Glutamatergic neuron (in vitro differentiated cells): ENCODE measurements around the gene ISG15. TPM values are rescaled to one million over a fixed set of nuclear protein-coding genes. Genes with fewer than 3 reads are reported as not detected.

Experiments
- DNase-seq: peaks from one replicate; pipeline ENCODE4 v3.0.0; 2022
- H3K27ac Mint-ChIP-seq: one replicate; pipeline ENCODE4 v1.8.0; 2020; ENCODE audit warnings: mild to moderate bottlenecking, mixed read lengths, inconsistent platforms; ENCODE audit not compliant: unreplicated experiment
- H3K27me3 Mint-ChIP-seq: one replicate; pipeline ENCODE4 v1.8.0; 2020; ENCODE audit warnings: mild to moderate bottlenecking, moderate library complexity, mixed read lengths, inconsistent platforms; ENCODE audit not compliant: unreplicated experiment
- H3K36me3 Mint-ChIP-seq: one replicate; pipeline ENCODE4 v1.8.0; 2020; ENCODE audit warnings: mild to moderate bottlenecking, mixed read lengths, inconsistent platforms; ENCODE audit not compliant: unreplicated experiment
- H3K4me1 Mint-ChIP-seq: one replicate; pipeline ENCODE4 v1.8.0; 2020; ENCODE audit warnings: mild to moderate bottlenecking, low read depth, mixed read lengths, inconsistent platforms; ENCODE audit not compliant: unreplicated experiment
- H3K4me3 Mint-ChIP-seq: one replicate; pipeline ENCODE4 v1.8.0; 2020; ENCODE audit warnings: mild to moderate bottlenecking, mixed read lengths, inconsistent platforms; ENCODE audit not compliant: unreplicated experiment
- H3K9me3 Mint-ChIP-seq: one replicate; pipeline ENCODE4 v1.8.0; 2020; ENCODE audit warnings: mild to moderate bottlenecking, moderate library complexity, mixed read lengths, inconsistent platforms; ENCODE audit not compliant: unreplicated experiment
- CTCF ChIP-seq: fragments of 200-600 bp; sonication (generic); IDR thresholded peaks from one replicate; pipeline ENCODE4 v1.5.0; 2021; ENCODE audit not compliant: partially characterized antibody, unreplicated experiment
- total RNA-seq: library from RNA; stranded (reverse); fragmentation: NEBNext Ultra II Directional; extraction: Animal tissue kit (Norgen Biotek cat#: 25700); gene quantifications from one replicate; pipeline ENCODE4 v1.2.1, GENCODE V29; 2021; ENCODE audit not compliant: unreplicated experiment

Gene ISG15
- total RNA-seq, 1 donor from 2014 or later, result 18.4 TPM

GRCh38 chr1:970242-970972 is 42.9 kb upstream of the ISG15 start:
- Mint-ChIP-seq H3K9me3 (peaks cover 3% of the 10 kb centered on the region), H3K4me3 (no peak overlapping the region), H3K4me1 (peaks cover 6% of the 10 kb centered on the region), H3K27ac (no peak overlapping the region), H3K36me3 (no peaks in the 10 kb centered on the region), H3K27me3 (peaks cover 16% of the 10 kb centered on the region)
- no peak for DNase-seq
- TF ChIP-seq CTCF, result no peak

- TF ChIP-seq CTCF, result no peak
- H3K4me1 Mint-ChIP-seq, result peaks cover 6% of the 10 kb centered on the region
- peaks cover 18% of the 10 kb centered on the region for H3K27me3 Mint-ChIP-seq
- no peak for DNase-seq
- H3K27ac Mint-ChIP-seq, result no peak overlapping the region
- H3K9me3 Mint-ChIP-seq, result peaks cover 3% of the 10 kb centered on the region
- H3K36me3 Mint-ChIP-seq, result no peaks in the 10 kb centered on the region
- H3K4me3 Mint-ChIP-seq, result no peak overlapping the region
Measured at GRCh38 chr1:970973-971730, 42.1 kb upstream of the ISG15 start.

GRCh38 chr1:971751-972506 is 41.4 kb upstream of the ISG15 start:
- peaks cover 17% of the 10 kb centered on the region for H3K27me3 Mint-ChIP-seq
- DNase-seq, result no peak
- no peak for TF ChIP-seq CTCF
- H3K36me3 Mint-ChIP-seq, result no peaks in the 10 kb centered on the region
- H3K4me3 Mint-ChIP-seq, result no peak overlapping the region
- H3K4me1 Mint-ChIP-seq, result peaks cover 6% of the 10 kb centered on the region
- H3K9me3 Mint-ChIP-seq, result peaks cover 3% of the 10 kb centered on the region
- H3K27ac Mint-ChIP-seq, result no peak overlapping the region

- H3K36me3 Mint-ChIP-seq, result no peaks in the 10 kb centered on the region
- TF ChIP-seq CTCF, result no peak
- peaks cover 15% of the 10 kb centered on the region for H3K27me3 Mint-ChIP-seq
- no peak overlapping the region for H3K4me3 Mint-ChIP-seq
- no peak overlapping the region for H3K27ac Mint-ChIP-seq
- peaks cover 3% of the 10 kb centered on the region for H3K9me3 Mint-ChIP-seq
- peaks cover 6% of the 10 kb centered on the region for H3K4me1 Mint-ChIP-seq
- DNase-seq, result no peak
Measured at GRCh38 chr1:972726-973458, 40.4 kb upstream of the ISG15 start.
